GM19238 (cell line): ENCODE data around the gene VAV1.
A peak's percentile ranks its signal among the peaks of the same experiment; 100 is the strongest.
"Not testable (repeated sequence)": the region's sequence is repeated elsewhere in the genome, so short reads cannot be mapped to it uniquely, and the experiment has no call there.

Experiments used
- DNase-seq: peaks from one replicate; pipeline ENCODE4 v3.0.0; 2011; ENCODE audit warnings: low spot score; ENCODE audit not compliant: insufficient read length

The VAV1 gene

GRCh38 chr19:6737284-6737872, 35.1 kb upstream of the VAV1 start, which contains the start of gene GPR108:
Gene GPR108, minus strand, starts transcription at chr19:6737580. Its CDS starts 4 bp downstream, at chr19:6737576.
- peak; percentile 98 for DNase-seq

GRCh38 chr19:6737873-6738786, 34.4 kb upstream of the VAV1 start:
- DNase-seq: peak; percentile 79

GRCh38 chr19:6738787-6739389, 33.6 kb upstream of the VAV1 start:
- no peak for DNase-seq

GRCh38 chr19:6739390-6739882, 33.1 kb upstream of the VAV1 start, which contains the start of gene TRIP10:
Gene TRIP10, plus strand, starts transcription at chr19:6739680. Its CDS starts 82 bp downstream, at chr19:6739762.
- DNase-seq: peak; percentile 81

- DNase-seq: no peak
Observed at GRCh38 chr19:6739883-6740588, 32.5 kb upstream of the VAV1 start.

- DNase-seq: no peak
Observed at GRCh38 chr19:6740589-6741343, 31.7 kb upstream of the VAV1 start.

GRCh38 chr19:6743066-6743465, 29.4 kb upstream of the VAV1 start:
- DNase-seq: no peak

GRCh38 chr19:6743714-6744380, 28.7 kb upstream of the VAV1 start:
- no peak for DNase-seq

- DNase-seq: no peak
Observed at GRCh38 chr19:6744381-6745301, 27.9 kb upstream of the VAV1 start.

GRCh38 chr19:6745965-6746364, 26.5 kb upstream of the VAV1 start:
- no peak for DNase-seq

- DNase-seq: not testable (repeated sequence)
Observed at GRCh38 chr19:6748543-6748942, 24.0 kb upstream of the VAV1 start.

GRCh38 chr19:6750062-6750461, 22.4 kb upstream of the VAV1 start:
- DNase-seq: no peak

GRCh38 chr19:6751189-6751588, 21.3 kb upstream of the VAV1 start:
- DNase-seq: no peak

GRCh38 chr19:6752256-6753177, 20.0 kb upstream of the VAV1 start:
- no peak for DNase-seq

GRCh38 chr19:6753178-6754031, 19.1 kb upstream of the VAV1 start:
- DNase-seq: peak; percentile 93

GRCh38 chr19:6754136-6754535, 18.4 kb upstream of the VAV1 start:
- no peak for DNase-seq
